ENCODE measurements around the gene SH3TC2.

DNA sequence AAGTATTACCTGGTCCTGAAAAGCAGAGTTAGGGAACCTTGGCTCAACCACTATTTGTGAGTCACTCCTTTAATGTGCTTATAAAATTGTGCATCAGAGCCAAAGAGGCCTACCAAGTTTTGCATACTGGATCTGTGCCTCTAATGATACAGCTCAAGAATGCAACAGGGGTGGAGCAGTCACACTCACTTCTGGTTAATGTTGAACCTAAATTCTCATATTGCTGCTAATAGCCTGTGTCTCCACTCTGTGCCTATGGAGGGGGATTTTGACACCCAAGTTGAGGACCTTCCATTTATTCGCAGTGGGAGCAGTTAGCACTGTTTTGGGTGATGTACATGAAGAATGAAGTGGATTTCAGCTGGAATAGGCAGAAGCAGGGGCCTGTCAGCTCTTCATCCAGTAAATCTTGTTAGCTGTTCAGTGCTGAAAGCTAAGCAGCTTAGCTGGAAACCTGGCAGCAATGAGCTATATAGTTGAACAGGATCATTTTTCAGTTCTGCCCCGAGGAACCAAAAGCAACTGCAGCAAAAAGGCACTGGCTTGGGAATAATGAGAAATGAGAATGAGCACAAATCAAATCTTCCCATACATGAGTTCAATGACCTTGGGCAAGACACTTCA, 9.7 kb downstream of the SH3TC2 start:
- TF ChIP-seq, protein P1, sequence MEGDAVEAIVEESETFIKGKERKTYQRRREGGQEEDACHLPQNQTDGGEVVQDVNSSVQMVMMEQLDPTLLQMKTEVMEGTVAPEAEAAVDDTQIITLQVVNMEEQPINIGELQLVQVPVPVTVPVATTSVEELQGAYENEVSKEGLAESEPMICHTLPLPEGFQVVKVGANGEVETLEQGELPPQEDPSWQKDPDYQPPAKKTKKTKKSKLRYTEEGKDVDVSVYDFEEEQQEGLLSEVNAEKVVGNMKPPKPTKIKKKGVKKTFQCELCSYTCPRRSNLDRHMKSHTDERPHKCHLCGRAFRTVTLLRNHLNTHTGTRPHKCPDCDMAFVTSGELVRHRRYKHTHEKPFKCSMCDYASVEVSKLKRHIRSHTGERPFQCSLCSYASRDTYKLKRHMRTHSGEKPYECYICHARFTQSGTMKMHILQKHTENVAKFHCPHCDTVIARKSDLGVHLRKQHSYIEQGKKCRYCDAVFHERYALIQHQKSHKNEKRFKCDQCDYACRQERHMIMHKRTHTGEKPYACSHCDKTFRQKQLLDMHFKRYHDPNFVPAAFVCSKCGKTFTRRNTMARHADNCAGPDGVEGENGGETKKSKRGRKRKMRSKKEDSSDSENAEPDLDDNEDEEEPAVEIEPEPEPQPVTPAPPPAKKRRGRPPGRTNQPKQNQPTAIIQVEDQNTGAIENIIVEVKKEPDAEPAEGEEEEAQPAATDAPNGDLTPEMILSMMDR (IDR thresholded peaks at IDR 0.05): no peak
- TF ChIP-seq POLR2A (IDR thresholded peaks at IDR 0.05): no peak
